HG03558 (cell line): ENCODE results near the gene CCDC186.

Experiments
- ATAC-seq: cut with Tn5 transposase; IDR thresholded peaks from one replicate; pipeline ENCODE4 v1.9.1; 2021; ENCODE audit warnings: moderate number of reproducible peaks; ENCODE audit not compliant: unreplicated experiment; ENCODE audit errors: extremely low read depth

Gene CCDC186

DNA sequence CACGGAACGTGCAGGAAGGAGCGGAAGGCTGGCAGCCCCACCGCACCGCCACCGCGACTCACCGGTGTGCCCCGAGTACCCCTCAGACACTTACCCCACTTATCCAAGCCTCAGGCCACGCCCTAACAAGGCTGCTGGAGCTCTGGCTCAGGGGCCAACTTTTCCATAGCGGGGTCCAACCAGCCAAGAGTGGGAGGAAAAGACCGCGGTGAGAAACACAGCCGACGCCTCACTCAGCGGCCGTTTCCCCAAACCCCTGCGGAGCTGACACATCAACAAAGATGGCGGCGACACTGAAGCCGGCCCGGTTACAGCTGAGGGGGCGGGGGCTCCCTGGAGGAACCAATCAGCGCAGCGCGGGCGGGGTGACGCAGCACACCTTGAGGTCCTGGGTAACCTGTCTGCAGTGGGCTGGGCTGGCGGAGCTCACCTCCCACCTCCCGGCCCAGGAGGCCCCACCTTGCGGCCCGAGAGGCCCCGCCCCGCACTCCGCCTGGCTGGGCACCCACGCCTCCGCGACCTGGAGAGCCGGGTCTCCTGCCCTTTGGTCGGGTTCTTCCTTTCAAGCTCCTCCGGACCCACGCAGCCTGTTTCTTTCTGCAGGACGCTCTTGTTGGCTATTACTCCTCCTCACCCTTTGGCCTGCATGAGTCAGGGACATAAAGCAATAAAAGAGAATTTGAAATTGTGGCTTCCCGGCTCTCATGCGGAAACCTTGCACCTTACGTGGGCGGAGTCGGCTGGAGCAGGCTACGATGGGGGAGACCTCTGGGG lies at the start of gene CCDC186:
TSS of gene CCDC186 (minus strand) at position 283 of the 774 bp plus-strand sequence. CDS start 10,935 bp downstream, outside the sequence.
- peak; percentile 99 for ATAC-seq

DNA sequence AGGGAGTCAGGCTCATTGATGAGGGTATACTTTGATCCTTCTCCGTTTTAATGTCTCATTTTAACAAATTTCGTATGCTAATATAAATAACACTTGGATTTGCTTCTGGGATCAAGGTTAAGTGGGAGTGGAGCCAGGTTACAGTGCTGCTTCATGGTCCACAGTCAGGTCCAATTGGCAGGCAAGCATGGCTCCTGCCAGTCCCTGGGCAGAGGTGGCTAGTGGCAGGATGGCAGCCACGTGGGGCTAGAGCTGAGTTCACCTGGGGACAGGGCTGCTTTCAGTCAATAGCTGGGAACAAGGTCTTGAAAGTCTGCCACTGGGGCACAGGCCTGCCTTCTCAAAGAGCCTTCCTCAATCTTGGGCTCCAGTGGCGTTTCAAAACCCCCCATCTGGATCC lies 49.1 kb upstream of the CCDC186 start:
- no peak for ATAC-seq

DNA sequence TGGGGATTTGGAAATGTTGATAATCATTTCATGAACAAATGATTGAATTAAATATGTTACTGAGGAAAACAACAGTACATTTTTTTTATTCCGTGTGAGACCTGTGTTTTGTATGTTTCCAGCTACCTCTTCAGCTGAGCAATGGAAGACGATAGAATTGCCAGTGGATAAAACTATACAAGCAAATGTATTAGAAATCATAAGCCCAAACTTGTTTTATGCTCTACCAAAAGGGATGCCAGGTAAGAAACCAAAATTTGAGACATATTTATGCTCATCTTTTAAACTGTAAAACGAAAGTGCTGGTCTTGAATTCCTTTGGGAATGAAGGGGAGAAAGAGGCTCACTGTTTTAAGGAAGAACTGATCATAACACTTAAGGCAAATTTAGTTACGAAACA lies 47.2 kb upstream of the CCDC186 start:
- no peak for ATAC-seq

DNA sequence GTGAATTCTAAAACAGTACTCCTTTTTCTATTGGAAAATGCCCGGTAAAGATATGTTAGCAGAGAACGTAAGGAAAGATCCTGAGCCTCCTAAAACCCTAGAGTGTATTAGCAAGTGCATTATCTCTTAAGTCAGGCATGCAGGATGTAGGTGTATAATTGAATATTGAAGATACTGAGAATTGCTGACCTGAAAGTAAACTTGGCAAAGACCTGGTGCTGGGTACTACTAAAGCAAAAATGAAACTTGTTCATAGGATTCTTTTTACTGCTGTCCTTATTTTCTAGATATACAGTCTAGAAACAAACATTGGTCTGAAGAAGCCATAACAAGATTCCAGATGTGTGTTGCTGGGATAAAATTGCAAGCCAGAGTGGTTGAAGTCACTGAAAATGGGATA lies 46.3 kb upstream of the CCDC186 start:
- no peak for ATAC-seq

- no peak for ATAC-seq
Measured at GRCh38 chr10:114215033-114215432, 41.0 kb upstream of the CCDC186 start.

- ATAC-seq = no peak
Measured at GRCh38 chr10:114212153-114212552, 38.1 kb upstream of the CCDC186 start.

- ATAC-seq = no peak
Measured at GRCh38 chr10:114208351-114208750, 34.3 kb upstream of the CCDC186 start.

- no peak for ATAC-seq
Measured at GRCh38 chr10:114207349-114207748, 33.3 kb upstream of the CCDC186 start.

GRCh38 chr10:114206902-114207301 lies 32.9 kb upstream of the CCDC186 start:
- ATAC-seq = no peak

- no peak for ATAC-seq
Measured at GRCh38 chr10:114202812-114203211, 28.8 kb upstream of the CCDC186 start.

DNA sequence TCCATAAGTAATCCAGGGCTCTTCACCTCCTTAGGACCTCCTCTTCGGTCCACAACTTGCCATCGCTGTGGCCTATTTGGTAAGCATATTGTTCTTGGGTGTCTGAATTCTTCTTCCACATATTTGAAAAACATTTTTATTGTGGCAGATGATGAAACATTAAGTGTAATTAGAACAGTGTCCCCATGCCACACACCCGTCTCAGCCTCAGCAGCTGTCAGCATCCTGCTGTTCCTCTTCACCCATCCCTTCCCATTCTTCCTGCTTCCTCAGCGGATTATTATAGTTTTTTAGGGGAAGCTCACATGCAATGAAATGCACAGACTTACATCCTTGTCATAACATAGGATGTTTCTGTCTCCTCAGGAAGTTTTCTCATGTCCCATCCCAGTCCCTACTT lies 25.2 kb upstream of the CCDC186 start:
- ATAC-seq = no peak

- ATAC-seq = peak; percentile 94
Measured at GRCh38 chr10:114195079-114195478, 21.1 kb upstream of the CCDC186 start.

DNA sequence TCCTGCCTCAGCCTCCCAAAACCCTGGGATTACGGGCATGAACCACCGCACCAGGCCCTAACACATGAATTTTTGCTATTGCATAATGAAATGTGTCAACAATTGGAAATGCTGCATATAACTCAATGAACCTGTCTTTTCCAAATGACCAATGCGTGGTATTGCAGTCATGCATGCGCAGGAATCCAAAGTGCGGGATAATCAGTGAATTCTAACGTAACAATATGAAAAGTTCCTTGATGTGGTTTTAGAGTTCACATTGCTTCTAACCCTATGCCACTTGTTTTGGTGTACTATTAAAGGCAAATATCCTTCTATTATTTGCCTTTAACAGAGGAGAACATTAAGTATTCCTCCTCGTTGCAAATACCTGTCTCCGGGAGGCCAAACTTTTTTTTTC lies 15.7 kb upstream of the CCDC186 start:
- no peak for ATAC-seq

GRCh38 chr10:114188900-114189299 lies 14.9 kb upstream of the CCDC186 start:
- no peak for ATAC-seq

GRCh38 chr10:114188001-114188400 lies 14.0 kb upstream of the CCDC186 start:
- no peak for ATAC-seq

DNA sequence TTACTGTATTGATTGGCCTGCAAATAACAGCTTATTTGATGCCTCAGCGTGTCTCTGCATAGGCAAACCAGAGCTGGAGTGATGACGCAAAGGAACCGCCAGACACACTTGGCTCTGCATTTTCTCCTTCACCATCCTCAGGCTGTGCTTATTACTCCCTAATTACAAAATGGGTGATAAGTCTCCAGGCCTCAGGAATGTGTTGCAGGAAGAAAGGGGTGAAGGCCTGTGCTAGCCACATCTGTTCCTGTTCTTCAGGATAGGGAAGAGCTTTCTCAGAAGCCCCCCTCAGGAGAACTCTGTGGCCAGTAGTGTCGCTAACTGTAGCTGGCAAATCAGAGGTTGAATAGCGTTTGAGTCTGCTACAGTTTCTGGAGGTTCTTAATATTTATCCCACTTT lies 10.3 kb upstream of the CCDC186 start:
- no peak for ATAC-seq

DNA sequence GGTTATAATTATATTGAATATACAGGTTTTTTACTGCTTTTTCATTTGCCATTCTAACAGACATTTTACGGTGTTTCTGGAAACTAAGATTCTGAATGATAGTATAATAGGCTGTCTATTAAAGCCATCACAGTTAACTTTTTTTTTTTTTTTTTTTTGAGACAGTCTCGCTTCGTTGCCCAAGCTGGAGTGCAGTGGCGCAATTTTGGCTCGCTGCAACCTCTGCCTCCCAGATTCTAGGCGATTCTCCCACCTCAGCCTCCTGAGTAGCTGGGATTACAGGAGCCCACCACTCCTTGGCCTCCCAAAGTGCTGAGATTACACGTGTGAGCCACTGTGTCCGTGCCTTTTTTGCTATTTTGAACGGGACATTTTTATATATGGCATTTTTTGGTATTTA lies 9.6 kb upstream of the CCDC186 start:
- ATAC-seq = no peak

DNA sequence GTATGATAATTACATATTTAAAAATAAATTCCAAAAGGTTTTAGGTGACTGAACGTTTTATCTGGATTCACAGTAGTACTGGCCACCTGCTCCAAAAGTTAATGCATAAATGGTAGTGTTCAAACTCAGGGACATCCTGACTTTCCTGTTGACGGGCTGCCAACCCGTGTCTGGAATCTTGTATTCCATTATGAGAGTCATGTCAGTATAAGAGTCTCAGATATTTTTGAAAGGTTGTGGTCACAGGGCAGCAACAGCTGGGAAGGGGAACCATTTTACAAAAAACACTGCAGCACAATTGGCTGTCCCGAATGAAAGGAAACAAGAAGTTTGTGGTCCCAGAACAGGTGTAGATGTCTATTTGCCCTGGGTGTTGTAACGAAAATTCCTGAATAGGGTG lies 8.0 kb upstream of the CCDC186 start:
- ATAC-seq = no peak

DNA sequence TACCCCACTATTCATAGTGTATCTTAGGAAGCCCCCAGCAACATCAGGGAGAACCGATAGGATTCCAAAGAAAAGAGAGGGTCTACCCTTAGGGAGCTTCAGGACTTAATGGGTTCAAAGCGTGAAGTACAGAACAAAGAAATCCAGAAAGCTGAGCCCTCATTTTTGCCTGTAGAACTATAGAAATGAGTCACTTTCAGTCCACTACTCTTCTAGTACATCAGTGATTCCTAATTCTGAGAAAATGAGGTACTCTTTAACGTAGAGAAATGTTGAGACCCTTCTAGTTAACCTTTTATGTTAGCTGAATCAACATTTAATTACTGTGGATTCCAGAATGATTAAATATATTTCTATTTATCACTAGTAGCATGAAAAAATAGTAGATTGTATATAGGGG lies 6.9 kb upstream of the CCDC186 start:
- ATAC-seq = no peak

- no peak for ATAC-seq
Measured at GRCh38 chr10:114179747-114180146, 5.7 kb upstream of the CCDC186 start.

- no peak for ATAC-seq
Measured at GRCh38 chr10:114179148-114179547, 5.1 kb upstream of the CCDC186 start, which contains the start of gene TDRD1. TSS of gene TDRD1 (plus strand) at chr10:114179353. CDS start at chr10:114187832, 8,479 bp downstream.

- ATAC-seq = no peak
Measured at GRCh38 chr10:114176511-114176910, 2.5 kb upstream of the CCDC186 start.
